ENCODE data around the gene TKTL1. TPM values are rescaled to one million over a fixed set of nuclear protein-coding genes. Genes with fewer than 3 reads are reported as not detected.

The TKTL1 gene
- total and polyA plus RNA-seq, 2 of the 8 experiments (the other 6 are each of a cell fraction or from before 2014, with no cell fraction given), result 0.05 TPM; not detected in 1

- Histone ChIP-seq H2BK20ac (ENCODE audit: low read length) (no peak within 1 kb of the TSS), H4K5ac (ENCODE audit: insufficient read length, low read depth, low read length) (no peak within 1 kb of the TSS), H3K36me3 (ENCODE audit: control insufficient read depth in 2 of 4, insufficient read depth in 4 of 4, low read length in 3 of 4) (no peaks in the 10 kb centered on the region), H3K23ac (ENCODE audit: insufficient read length) (no peak within 1 kb of the TSS), H2AK5ac (ENCODE audit: low read depth, low read length) (no peak within 1 kb of the TSS), H3K9ac (replicated peaks in 1 of 4; ENCODE audit: extremely low read depth in 1 of 4, low read depth in 3 of 4, low read length in 3 of 4) (no peak within 1 kb of the TSS), H2AFZ (ENCODE audit: low read length) (no peak within 1 kb of the TSS), H3K4me1 (replicated peaks in 1 of 4; ENCODE audit: control insufficient read depth in 3 of 4, insufficient read depth in 4 of 4, low read length in 3 of 4) (no peaks in the 10 kb centered on the region), H3K27me3 (replicated peaks in 1 of 4; ENCODE audit: control insufficient read depth in 3 of 4, extremely low read depth in 1 of 4, insufficient read depth in 3 of 4, low read length in 3 of 4) (no peaks in the 10 kb centered on the region), H2BK12ac (ENCODE audit: low read depth, low read length) (no peak within 1 kb of the TSS), H2BK15ac (ENCODE audit: low read length) (no peak within 1 kb of the TSS), H2BK5ac (ENCODE audit: low read depth, low read length) (no peak within 1 kb of the TSS), H3K79me2 (ENCODE audit: control insufficient read depth in 1 of 2, insufficient read depth in 2 of 2, low read length in 2 of 2) (no peaks in the 10 kb centered on the region), H3K56ac (replicated peaks; ENCODE audit: insufficient read length, low read depth, low read length) (no peak within 1 kb of the TSS), H3K27ac (ENCODE audit: low read depth, low read length) (no peak within 1 kb of the TSS), H3K23me2 (ENCODE audit: low read depth, low read length) (no peaks in the 10 kb centered on the region), H4K91ac (replicated peaks; ENCODE audit: insufficient read length, low read length) (no peak within 1 kb of the TSS), H3K4ac (replicated peaks; ENCODE audit: insufficient read length, low read depth, low read length) (no peak within 1 kb of the TSS), H2BK120ac (replicated peaks; ENCODE audit: low read depth, low read length) (no peak within 1 kb of the TSS), H3K79me1 (ENCODE audit: low read depth, low read length) (no peaks in the 10 kb centered on the region), H3K14ac (ENCODE audit: insufficient read length) (no peak within 1 kb of the TSS), H3K9me3 (ENCODE audit: insufficient read depth in 2 of 2, low read depth in 1 of 2, low read length in 1 of 2) (no peaks in the 10 kb centered on the region), H3K4me3 (ENCODE audit: extremely low read depth in 1 of 4, insufficient read depth in 2 of 4, low read depth in 3 of 4, low read length in 4 of 4) (no peak within 1 kb of the TSS), H3K18ac (ENCODE audit: extremely low read depth, low read length) (no peak within 1 kb of the TSS), H4K20me1 (replicated peaks in 1 of 2; ENCODE audit: control insufficient read depth in 1 of 2, insufficient read depth in 2 of 2, low read length in 2 of 2) (no peaks in the 10 kb centered on the region), H4K8ac (ENCODE audit: extremely low read depth, insufficient read depth, low read length) (no peak within 1 kb of the TSS), H3K4me2 (ENCODE audit: insufficient read depth in 1 of 2, low read depth in 2 of 2, low read length in 2 of 2) (no peak within 1 kb of the TSS)
- ChIA-PET CTCF (ENCODE audit: partially characterized antibody) (no interaction called here), POLR2A (ENCODE audit: partially characterized antibody) (no interaction called here)
- FAIRE-seq, result no peak
- 93% methylated on average over 18 of the region's 39 CpGs; no CpG with 5 or more reads in 1 of the 2 experiments for WGBS, 2 experiments (ENCODE audit: extremely low coverage in 1 of 2, insufficient coverage in 1 of 2, insufficient read length in 1 of 2, insufficient replicate concordance in 2 of 2, low coverage in 1 of 2, low lambda C conversion rate in 2 of 2, missing lambda C conversion rate in 1 of 2)
- no peak for DNase-seq (ENCODE audit: low read depth in 1 of 2, low spot score in 2 of 2)
- TF ChIP-seq ATF3 (IDR thresholded peaks at IDR 0.05; ENCODE audit: insufficient read depth, low read depth, low read length) (no peak), HDAC6 (IDR thresholded peaks at IDR 0.05; ENCODE audit: low read depth, low read length) (no peak), CHD2 (IDR thresholded peaks at IDR 0.05; ENCODE audit: low read length) (no peak), PHF8 (conservative IDR thresholded peaks at IDR 0.05; ENCODE audit: low read depth, low read length) (no peak), CREB1 (IDR thresholded peaks at IDR 0.05) (no peak), USF2 (IDR thresholded peaks at IDR 0.05; ENCODE audit: low read length) (no peak), NRF1 (IDR thresholded peaks at IDR 0.05; ENCODE audit: low read depth, low read length) (no peak), SIN3A (conservative IDR thresholded peaks at IDR 0.05 in 1 of 2, IDR thresholded peaks at IDR 0.05 in 1 of 2; ENCODE audit: low read depth in 1 of 2, low read length in 2 of 2) (no peak), SP2 (IDR thresholded peaks at IDR 0.05; ENCODE audit: low read length) (no peak), TAF1 (IDR thresholded peaks at IDR 0.05; ENCODE audit: low read depth, low read length) (no peak), SIRT6 (IDR thresholded peaks at IDR 0.05; ENCODE audit: low read length) (no peak), POU5F1 (IDR thresholded peaks at IDR 0.05; ENCODE audit: low read depth, low read length) (no peak)
These were observed 612 bp upstream of the TKTL1 start, which contains the start of gene TEX28 for GRCh38 chrX:154294791-154295574. TSS of gene TEX28 (minus strand) at chrX:154295124. CDS start at chrX:154292117, 3,007 bp downstream.
